ENCODE results near the gene EIF4B.
"Not testable (repeated sequence)": the region's sequence is repeated elsewhere in the genome, so short reads cannot be mapped to it uniquely, and the experiment has no call there.

Gene EIF4B

GRCh38 chr12:52993558-52993869 is 12.7 kb upstream of the EIF4B start:
- DNase-seq (ENCODE audit: low read depth in 4 of 4, low spot score in 1 of 4) = no peak

- DNase-seq (ENCODE audit: low read depth in 4 of 4, low spot score in 1 of 4) = no peak
Measured at GRCh38 chr12:53004178-53004577, 2.1 kb upstream of the EIF4B start.

GRCh38 chr12:53004582-53004981 is 1.7 kb upstream of the EIF4B start:
- DNase-seq (ENCODE audit: low read depth in 4 of 4, low spot score in 1 of 4) = no peak

- DNase-seq (ENCODE audit: low read depth in 4 of 4, low spot score in 1 of 4) = no peak
Measured at GRCh38 chr12:53005215-53005985, 856 bp upstream of the EIF4B start.

GRCh38 chr12:53006810-53007309 is 604 bp downstream of the EIF4B start:
- DNase-seq (ENCODE audit: low read depth in 4 of 4, low spot score in 1 of 4) = peak; percentile 68 to 81 (median 81)

GRCh38 chr12:53007343-53007742 is 1.1 kb downstream of the EIF4B start:
- DNase-seq (ENCODE audit: low read depth in 4 of 4, low spot score in 1 of 4) = no peak

GRCh38 chr12:53008760-53009159 is 2.5 kb downstream of the EIF4B start:
- not testable (repeated sequence) for DNase-seq (ENCODE audit: low read depth in 4 of 4, low spot score in 1 of 4)

GRCh38 chr12:53010955-53011354 is 4.7 kb downstream of the EIF4B start:
- no peak for DNase-seq (ENCODE audit: low read depth in 4 of 4, low spot score in 1 of 4)

- no peak for DNase-seq (ENCODE audit: low read depth in 4 of 4, low spot score in 1 of 4)
Measured at GRCh38 chr12:53011889-53012288, 5.6 kb downstream of the EIF4B start.

GRCh38 chr12:53012928-53013327 is 6.7 kb downstream of the EIF4B start:
- no peak for DNase-seq (ENCODE audit: low read depth in 4 of 4, low spot score in 1 of 4)

GRCh38 chr12:53014709-53015108 is 8.5 kb downstream of the EIF4B start:
- DNase-seq (ENCODE audit: low read depth in 4 of 4, low spot score in 1 of 4) = no peak

GRCh38 chr12:53025250-53025649 is 19.0 kb downstream of the EIF4B start:
- no peak for DNase-seq (ENCODE audit: low read depth in 4 of 4, low spot score in 1 of 4)

- not testable (repeated sequence) for DNase-seq (ENCODE audit: low read depth in 4 of 4, low spot score in 1 of 4)
Measured at GRCh38 chr12:53027014-53027413, 20.8 kb downstream of the EIF4B start.

- no peak for DNase-seq (ENCODE audit: low read depth in 4 of 4, low spot score in 1 of 4)
Measured at GRCh38 chr12:53031616-53032015, 25.4 kb downstream of the EIF4B start.

- not testable (repeated sequence) for DNase-seq (ENCODE audit: low read depth in 4 of 4, low spot score in 1 of 4)
Measured at GRCh38 chr12:53033832-53034231, 27.6 kb downstream of the EIF4B start.

- DNase-seq (ENCODE audit: low read depth in 4 of 4, low spot score in 1 of 4) = no peak
Measured at GRCh38 chr12:53034459-53034858, 28.2 kb downstream of the EIF4B start.

- no peak for DNase-seq (ENCODE audit: low read depth in 4 of 4, low spot score in 1 of 4)
Measured at GRCh38 chr12:53036802-53037201, 30.5 kb downstream of the EIF4B start.

- DNase-seq (ENCODE audit: low read depth in 4 of 4, low spot score in 1 of 4) = no peak
Measured at GRCh38 chr12:53039851-53040250, 33.6 kb downstream of the EIF4B start.

GRCh38 chr12:53042607-53043454 is 36.6 kb downstream of the EIF4B start:
- DNase-seq (ENCODE audit: low read depth in 4 of 4, low spot score in 1 of 4) = no peak

- DNase-seq (ENCODE audit: low read depth in 4 of 4, low spot score in 1 of 4) = no peak
Measured at GRCh38 chr12:53044052-53044581, 37.9 kb downstream of the EIF4B start.

GRCh38 chr12:53044896-53045695 is 38.8 kb downstream of the EIF4B start:
- DNase-seq (ENCODE audit: low read depth in 4 of 4, low spot score in 1 of 4) = no peak
